HG03439 (cell line): ENCODE data around the gene ZFAND3.
"Not testable (repeated sequence)": the region's sequence is repeated elsewhere in the genome, so short reads cannot be mapped to it uniquely, and the experiment has no call there.

Source experiments
- ATAC-seq: cut with Tn5 transposase; IDR thresholded peaks from one replicate; pipeline ENCODE4 v1.9.1; 2021; ENCODE audit warnings: mild to moderate bottlenecking, moderate library complexity; ENCODE audit not compliant: unreplicated experiment

Gene ZFAND3

DNA sequence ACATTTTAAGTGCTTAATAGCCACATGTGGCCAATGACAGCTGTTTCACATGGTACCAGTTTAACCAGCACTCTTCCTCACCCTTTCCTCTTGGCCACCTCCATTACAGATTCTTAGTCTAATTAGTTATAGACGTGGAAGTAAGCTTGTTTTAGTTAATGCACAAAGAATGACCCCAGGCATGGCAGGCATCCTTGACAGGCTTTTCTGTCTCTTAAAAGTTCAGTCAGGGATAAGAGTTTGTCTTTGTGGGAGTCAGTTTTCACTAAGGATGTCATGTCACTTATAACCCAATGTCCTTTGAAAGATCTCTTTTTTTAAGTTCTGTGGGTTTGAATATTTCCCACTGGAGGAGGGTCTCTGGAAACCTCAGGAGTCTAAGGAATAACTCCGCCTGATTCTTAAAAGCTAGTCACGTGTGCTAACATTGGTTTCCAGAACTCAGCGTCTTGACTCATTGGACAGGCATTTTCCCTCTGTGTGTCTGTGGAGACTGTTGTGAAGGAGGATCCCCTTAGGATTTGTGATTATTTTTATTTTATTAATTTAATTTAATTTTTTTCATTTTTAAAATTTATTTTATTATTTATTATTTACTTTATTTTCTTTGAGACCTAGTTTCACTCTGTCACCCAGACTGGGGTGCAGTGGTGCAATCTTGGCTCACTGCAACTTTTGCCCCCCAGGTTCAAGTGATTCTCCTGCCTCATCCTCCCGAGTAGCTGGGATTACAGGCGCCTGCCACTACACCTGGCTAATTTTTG lies 171.4 kb downstream of the ZFAND3 start:
- no peak for ATAC-seq

DNA sequence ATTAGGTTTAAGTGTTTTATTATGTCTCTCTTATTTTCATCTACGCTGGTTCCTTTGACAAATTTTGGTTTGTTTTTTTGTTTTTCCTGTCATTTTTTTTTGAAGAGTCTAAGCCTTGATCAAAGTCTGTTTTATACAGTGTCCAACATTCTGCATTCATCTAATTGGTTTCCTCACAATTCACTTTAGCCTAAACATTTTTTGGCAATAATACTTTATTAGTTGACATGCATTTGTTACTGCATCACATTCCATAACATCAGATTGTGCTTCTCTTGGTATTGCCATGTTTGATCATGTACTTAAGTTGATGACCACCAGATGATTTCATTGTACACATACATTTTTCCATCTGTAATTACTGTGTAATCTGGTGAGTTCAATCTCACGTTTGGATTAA lies 173.2 kb downstream of the ZFAND3 start:
- ATAC-seq, result no peak

DNA sequence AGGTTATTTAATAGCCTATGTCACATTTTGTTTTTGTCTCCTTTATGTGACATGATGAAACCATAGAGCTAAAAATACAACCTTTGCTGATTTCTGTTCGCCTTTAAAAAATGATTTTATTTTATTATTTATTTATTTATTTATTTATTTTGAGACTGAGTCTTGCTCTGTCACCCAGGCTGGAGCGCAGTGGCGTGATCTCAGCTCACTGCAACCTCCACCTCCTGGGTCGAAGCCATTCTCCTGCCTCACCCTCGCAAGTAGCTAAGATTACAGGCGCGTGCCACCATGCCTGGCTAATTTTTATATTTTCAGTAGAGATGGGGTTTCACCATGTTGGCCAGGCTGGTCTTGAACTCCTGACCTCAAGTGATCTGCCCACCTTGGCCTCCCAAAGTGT lies 173.7 kb downstream of the ZFAND3 start:
- ATAC-seq, result not testable (repeated sequence)

DNA sequence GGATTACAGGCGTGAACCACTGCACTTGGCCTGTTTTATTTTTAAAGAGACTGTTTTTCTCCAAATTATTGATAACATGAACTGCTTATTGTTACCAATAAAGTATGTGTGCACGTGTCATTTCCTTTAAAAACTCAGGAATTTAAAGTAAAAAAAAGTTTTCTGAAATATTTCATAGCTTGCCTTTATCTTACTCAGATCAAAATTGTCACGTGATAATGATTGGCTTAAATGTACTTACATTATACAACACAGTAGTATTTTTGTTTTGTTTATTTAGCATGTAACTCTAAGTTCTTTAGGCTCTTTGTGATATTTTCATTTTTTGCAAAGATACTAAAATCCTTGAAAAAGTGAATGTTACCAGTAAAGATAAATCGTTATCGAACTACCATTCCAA lies 174.1 kb downstream of the ZFAND3 start:
- ATAC-seq, result no peak

DNA sequence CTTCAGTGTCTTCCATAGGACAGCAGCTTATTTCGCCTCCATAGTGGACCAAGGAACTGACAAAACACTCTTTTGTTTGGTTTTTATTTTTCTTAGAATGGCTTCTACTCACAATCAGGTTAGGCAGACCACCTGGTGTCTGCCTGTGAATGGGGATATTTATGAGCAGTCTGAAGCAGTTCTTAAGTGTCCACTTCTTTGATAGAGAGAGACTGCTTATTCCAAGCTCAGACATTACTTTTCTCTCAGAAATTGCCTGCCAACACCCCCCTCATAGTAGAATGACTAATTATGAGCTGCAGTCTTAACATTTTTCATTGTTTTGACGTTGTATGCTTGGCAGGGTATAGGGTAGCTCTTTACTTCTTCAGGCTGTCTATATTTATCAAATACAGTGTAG lies 174.7 kb downstream of the ZFAND3 start:
- ATAC-seq, result no peak

DNA sequence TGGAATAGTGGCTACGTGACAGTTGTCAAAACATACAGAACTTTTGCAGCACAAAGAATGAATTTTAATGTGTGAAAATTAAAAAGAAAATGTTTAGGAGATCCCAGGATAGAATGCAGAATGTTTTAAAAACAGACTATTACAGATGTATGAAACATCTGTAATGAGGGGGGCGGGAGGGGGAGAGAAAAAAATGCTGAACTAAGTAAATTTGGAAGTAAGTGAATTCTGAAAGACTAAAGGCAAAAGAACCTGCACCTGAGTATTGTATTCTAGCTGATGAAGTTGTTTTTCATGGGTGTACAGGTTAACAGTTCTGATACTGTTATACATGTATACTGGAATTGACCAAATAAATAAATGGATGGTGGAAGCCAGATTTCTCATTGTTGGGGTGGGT lies 178.8 kb downstream of the ZFAND3 start:
- ATAC-seq, result no peak

DNA sequence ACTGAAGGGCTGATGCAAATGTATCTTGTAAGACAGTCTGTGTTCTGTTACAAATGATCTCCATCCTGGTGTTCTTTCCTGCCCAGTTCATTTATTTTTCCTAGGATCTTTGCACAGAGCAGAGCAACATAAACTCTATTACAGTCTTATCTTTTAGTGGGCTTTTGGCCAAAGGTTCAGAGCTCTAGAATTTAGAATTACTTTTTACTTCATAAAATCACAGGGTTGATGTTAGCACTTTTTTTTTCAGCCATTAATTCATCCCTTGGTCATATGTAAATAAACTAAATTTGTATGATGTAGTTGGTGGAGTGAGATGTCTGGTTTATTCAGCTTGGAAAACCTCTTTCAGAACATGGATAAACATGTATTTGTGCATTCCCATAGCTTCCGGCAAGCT lies 181.9 kb downstream of the ZFAND3 start:
- no peak for ATAC-seq

DNA sequence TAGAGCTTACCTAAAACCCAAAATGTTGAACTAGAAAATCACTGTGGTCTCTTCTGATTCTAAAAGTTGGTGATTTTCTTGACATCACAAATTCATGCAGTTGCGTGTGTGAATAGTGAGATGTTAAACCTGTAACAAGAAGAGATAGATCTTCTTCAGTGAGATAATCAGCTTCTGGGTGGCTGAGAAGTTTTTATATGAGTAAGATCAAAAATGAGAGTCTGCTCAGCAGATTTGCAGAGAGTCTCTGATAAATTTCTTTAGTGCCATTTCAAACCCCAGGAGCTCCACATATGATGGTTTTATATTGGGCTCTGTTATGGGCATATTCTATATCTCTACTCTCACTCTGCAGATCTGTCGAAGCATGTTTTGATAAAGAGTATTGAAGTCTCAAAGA lies 185.4 kb downstream of the ZFAND3 start:
- ATAC-seq, result no peak

DNA sequence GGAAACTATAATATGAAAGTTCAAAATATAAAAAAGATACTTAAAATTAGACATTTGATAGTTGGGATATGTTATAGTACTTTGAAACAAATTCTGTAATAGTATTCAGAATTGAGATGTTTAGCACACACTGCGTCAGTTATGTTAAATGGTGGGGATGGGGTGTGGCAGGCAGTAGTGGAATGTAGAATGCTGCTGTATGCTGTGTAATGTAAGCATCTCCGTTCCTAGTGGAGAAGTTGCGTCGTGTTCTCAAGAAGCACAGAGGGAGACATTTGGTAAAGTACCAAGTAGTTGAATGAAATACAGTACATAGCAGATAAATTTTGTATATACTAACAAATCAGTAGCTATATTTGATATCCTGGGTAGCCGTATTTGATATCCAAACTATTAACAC lies 192.4 kb downstream of the ZFAND3 start:
- ATAC-seq, result no peak

DNA sequence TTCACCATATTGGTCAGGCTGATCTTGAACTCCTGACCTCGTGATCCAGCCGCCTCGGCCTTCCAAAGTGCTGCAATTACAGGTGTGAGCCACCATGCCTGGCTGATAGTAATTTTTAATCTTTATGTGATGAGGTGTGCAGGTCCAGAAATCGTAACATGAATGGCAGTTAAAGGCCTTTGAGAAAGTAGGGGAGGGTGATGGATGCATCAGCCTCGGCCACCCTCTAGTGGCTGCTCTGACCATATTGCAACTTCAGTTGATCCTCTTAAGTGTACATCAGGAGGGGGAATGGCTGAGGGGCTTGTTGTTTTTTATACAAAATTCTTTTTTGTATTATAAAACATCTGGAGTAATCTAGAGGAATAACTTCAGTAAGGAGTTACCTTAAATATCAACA lies 193.0 kb downstream of the ZFAND3 start:
- ATAC-seq, result no peak

DNA sequence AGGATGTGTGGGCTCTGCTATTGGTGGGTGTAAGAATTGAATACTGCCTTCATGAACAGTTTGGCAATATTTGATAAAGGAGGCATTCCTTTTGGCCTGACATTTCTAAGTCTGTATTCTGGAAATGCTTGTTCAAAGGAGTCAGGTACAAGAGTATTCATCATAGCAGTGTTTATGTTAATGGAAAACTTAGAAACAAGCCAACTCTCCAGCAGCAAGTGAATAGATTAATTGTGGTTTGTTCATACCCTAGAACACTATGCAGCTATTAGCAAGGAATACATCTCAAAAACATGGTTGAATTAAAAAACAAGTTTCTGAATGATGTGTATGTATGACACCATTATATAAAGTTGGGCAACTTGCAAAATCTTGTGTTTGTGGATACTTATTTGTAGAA lies 195.8 kb downstream of the ZFAND3 start:
- no peak for ATAC-seq

DNA sequence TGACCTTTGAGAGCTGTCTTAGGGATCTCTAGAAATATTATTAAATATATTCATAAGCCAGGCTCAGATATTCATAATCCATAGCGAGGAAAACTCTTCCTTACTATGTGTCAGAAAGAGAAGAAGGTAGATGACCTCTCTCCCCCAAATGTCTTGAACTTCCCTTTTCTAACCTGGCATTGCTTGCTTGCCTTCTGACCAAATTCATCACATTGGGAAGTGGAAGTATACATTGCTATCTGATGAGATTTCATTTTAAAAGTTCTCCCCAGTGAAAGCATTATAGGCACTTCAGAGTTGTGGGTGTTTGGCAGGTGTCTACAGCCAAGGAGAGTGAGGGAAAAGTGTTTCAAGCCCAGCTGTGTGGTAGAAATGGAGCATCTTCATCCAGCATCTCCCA lies 197.3 kb downstream of the ZFAND3 start:
- ATAC-seq, result no peak

DNA sequence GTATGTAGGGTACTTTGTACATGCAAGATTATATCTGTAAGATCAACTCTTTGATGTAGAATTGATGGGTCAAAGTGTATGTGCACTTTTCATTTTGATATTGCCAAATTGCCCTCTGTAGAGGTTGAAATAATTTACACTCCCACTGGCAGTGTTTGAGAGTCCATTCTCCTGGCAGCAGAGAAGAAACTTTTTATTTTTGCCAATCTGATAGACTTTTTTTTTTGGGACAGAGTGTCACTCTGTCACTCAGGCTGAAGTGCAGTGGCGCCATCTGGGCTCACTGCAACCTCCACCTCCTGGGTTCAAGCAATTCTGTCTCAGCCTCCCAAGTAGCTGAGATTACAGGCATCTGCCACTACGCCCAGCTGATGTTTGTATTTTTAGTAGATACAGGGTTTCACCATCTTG lies 199.2 kb downstream of the ZFAND3 start:
- no peak for ATAC-seq

DNA sequence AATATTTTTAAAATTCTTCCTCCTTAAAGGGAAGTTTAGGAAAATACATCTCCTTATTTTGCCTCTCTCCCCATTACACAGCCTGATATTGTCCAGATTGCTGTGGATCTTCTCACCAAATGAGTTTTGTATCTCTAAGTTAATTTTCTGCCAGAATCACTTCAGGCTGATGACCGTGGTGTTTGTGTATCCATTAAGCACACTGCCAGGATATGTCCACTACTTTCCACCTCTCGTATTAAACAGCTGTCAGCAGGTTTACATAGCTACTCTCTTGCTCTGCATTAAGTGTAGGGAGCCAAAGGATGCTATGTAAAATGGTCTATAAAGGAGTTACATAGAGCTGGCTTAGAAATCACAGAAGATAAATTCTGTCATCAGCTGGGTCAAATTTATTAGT lies 201.1 kb downstream of the ZFAND3 start:
- no peak for ATAC-seq

DNA sequence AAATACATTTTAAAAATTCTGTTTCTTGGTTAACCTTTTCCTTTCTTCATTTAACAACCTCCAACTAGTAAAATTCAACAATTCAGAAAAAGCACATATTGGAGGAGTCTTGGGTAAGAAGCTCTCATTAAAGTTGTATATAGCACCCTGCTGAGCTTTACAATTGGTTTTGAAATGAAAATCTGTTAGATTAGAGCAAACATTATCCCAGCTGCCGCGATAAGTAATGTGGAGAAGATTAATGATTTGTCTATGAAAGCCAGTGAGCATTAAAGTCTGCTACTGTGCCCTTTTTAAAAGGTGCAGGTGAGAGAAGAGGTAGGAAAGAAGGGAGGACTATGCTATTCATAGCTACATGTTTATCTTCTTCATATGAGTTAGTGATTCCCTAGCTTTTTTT lies 201.5 kb downstream of the ZFAND3 start:
- no peak for ATAC-seq

DNA sequence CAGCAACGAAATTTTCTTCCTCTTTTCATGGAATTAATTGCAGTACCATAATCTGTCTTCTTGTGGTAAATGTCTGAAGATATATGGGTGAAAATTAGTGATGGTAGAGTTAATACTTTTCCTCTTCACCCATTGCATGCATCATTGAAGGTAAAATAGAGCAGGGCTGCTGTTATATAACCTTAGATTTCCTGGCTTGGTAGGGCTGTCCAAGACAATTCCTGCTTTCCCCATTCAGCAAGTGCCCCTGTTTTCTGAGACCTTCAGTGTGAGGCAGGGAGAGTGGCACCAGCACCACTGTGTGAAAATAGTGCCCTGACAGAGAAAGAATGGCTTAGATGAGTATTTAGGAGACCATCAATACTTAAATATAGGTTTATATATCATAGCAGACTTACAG lies 202.0 kb downstream of the ZFAND3 start:
- ATAC-seq, result no peak

DNA sequence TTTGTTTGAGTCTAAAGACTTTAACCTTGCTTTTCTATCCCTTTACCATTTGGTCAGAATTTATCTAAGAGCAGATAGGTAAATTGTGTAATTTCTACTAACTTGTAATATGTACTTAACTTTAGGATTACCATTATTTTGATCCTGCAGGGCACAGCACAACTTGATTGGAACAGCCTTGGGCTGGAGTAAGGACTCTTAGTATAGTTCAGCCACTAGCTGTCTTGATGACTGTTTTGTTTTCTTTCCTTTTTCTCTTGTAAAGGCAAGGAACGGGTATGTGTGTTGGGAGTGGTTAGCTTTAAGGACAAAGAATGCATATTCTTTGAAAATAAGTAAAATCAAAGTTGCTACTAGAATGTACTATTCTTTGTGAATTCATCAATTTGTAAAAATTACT lies 203.2 kb downstream of the ZFAND3 start:
- ATAC-seq, result no peak

DNA sequence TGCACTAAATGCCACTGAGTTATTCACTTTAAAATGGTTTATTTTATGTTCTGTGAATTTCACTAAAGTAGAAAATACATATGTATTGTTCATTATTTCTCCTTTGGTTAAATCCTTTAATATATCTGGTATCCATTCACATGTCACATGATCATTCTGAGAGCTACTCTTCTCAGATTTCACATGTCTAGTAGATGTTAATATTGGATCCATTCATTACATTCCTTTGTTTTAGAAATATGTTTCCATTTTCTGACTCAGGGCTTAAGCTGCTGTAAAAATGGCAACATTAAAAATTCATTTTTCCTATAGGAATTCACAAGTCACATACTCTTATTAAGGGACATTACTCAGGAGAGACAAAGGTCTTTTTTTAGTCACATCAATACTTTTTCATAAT lies 205.4 kb downstream of the ZFAND3 start:
- no peak for ATAC-seq

DNA sequence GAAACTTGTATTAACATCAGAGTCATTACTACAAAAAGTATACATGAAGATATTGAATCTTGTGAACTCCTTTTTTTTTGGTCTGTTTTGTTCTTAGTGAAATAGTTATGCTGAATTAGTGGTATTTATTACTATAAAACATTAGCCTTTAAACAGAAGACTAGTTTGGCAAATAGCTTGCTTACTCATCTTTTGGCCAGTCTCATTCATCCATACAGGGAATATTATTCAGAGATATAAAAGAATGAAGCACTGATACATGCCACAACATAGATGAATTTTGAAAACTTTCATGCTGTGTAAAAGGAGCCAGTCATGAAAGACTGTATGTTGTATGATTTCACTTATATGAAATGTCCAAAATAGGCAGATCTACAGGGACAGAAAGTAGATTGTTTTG lies 205.9 kb downstream of the ZFAND3 start:
- ATAC-seq, result no peak

DNA sequence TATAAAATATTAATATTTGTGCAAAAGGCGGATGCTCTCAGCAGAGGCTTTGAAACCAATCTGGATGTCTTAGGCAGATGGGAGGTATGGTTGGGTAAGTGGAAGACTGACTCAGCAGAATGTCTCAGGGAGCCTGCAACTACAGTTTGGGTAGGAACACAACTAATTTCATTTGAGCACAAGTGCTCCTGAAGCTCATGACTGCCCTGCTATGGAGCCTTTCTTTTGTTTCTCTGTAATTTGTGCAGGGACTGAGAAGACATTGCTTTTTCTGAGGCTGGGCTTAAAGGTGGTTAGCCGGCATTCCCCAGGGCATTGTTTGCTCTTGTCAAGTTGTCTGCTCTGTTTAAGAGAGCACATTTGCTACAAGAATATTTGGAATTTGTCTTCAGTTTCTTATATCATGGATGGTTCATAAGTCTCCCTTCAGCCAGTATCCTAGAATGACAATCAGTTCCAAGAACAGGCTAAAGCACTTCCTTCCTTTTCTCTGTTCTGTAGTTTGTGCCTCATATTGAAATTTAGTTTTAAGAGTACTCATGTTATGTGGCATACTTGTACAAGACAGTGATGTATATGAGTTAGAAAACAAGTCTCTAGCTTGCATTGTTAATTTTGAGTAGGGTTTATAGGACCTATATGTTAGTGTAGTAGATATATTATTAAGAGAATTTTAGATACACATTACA lies 208.3 kb downstream of the ZFAND3 start:
- ATAC-seq, result no peak

DNA sequence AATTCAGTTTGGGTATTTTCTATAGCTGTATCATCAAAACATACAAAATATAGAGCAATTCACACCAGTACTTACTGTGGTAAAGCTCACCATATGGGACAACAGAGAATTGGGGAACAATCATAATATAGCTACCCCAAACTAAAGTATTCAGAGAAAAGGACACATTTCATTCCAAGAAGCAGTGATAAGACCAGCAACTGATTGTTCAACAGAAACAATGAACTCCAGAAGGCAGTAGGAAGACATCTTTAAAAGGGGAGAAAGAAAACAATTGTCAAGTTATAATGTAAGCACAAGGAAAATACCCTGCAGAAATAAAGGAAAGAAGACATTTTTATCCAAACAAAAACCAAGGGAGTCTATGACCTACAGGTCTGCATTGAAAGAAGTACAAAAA lies 210.9 kb downstream of the ZFAND3 start:
- no peak for ATAC-seq

DNA sequence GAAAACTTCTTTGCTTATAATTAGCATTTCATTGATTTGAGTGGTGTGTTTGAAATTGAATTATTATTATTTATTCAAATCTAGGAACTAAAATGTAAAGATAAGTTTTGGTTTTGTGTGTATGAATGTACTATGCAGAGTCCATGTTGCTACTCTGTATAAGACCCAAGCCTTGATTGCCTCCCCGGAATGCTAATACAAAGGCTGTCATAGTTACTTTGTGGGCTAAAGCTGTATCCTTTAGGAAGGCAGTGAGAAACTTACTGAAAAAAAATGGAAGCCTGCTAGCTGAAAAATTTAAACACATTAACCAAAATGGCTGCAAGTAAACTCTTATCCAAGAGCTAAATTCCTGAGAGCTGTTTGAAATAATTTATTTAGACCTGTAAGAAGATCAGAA lies 213.3 kb downstream of the ZFAND3 start:
- ATAC-seq, result no peak
